Renal pelvis (tissue), 4 donors: ENCODE measurements around the gene F2R. TPM values are rescaled to one million over a fixed set of nuclear protein-coding genes. Genes with fewer than 3 reads are reported as not detected.

Source experiments
- DNase-seq: peaks from one replicate; pipeline ENCODE4 v3.0.0-alpha.2; 2013
- polyA plus RNA-seq, 3 donors: library from polyadenylated mRNA; unstranded; fragments of 120-200 nt; gene quantifications; one replicate each; pipeline ENCODE4 v1.2.1, GENCODE V29; 2013; ENCODE audit not compliant: insufficient read length in 3 of 3

The F2R gene
- polyA plus RNA-seq, 3 donors: 46.5 to 61.8 (median 57.6) TPM

DNA sequence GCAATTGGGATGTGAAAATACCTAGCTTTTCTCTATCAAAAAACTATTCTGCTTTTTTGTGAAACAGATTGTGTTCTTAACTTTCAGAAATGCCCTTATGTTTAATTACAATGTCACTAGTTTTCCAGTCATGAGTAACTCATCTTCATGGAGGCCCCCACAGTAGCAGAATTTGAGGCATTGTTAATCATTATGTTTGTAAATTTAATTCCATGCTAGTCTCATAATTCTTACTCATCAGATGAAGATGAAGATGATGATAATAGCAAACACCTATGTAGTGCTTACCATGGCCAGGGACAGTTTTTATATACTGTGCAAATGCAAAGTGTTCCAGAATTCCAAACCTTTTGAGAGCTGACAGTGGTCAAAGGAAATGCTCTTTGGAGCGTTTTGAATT, 27.7 kb upstream of the F2R start:
- DNase-seq: no peak

DNA sequence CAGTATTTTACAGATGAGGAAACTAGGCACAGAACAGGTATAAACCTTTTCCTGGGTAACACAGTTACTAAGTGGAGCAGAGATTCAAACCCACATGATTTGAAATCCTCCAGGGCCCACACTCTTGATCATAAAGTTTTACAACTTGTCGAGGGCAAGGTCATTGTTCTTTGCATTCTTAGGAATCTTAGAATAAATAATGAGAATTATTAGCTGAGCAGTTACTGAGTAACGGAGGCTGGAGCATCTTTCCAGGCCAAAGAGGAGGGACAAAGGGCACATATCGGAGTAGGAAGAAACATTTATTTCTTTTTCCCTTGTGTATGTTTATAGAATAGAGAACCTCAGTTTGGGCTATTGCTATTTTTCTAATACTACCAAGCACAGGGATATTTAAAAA, 27.1 kb upstream of the F2R start:
- no peak for DNase-seq

DNA sequence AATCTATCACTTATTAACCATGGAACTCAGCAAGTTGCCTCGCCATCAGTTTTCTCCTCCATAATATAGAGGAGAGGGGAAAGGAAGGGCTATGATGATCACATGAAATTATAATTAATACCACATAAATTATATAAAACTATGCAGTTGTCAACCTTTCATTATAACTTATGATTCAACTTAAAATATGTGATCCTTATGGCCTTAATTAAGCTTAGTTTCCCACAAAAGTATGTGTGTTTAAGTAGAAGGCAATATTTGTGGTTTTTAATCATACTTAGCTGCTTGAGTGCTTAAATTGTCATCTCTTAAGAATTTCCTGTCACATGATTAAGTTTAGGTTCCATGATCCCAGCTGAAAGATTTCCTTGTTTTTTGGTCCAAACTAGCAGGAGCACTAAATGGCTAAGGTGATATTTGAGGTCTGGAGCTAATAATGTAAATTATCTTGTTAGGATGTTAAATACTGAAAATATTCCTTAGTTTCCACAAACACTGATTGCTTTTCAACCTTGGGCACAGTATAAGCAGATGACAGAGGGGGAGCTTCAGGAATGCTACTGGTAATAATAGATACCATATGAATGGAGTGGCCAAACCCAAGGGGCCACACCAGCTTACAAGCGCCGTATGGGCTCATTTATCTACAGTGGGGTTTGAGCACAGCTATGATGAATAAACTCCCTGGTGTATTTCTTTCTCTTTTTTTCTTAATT, 26.4 kb upstream of the F2R start:
- DNase-seq: peak; percentile 31

DNA sequence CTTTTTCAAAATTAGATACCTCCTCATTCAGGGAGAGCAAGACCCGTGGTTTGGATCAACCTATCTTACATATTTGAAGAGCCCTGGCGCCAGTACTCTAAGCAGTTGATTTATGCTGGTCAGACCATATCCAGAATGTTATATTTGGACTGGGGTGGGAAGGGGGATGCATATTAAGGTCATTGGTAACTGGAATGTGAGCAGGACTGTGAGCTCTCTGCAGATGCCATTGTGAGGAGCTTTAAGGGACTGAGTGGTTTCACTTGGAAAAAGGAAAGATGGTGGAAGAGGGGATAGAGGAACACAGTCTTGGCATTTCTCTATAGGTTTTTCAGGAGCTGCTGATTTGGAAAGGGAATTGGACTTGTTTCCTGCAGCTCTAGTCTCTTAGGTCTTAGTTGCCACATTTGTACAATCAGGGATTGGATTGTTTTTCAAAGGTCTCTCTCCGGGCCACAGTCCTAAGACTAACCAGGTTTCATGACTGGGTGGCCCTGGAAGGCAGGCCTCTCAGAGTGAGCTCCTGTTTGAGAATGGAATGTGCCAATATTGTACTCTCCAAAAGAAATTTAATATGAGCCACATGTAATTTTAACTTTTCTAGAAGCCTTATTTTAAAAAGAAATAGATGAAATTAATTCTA, 25.8 kb upstream of the F2R start:
- DNase-seq: no peak

DNA sequence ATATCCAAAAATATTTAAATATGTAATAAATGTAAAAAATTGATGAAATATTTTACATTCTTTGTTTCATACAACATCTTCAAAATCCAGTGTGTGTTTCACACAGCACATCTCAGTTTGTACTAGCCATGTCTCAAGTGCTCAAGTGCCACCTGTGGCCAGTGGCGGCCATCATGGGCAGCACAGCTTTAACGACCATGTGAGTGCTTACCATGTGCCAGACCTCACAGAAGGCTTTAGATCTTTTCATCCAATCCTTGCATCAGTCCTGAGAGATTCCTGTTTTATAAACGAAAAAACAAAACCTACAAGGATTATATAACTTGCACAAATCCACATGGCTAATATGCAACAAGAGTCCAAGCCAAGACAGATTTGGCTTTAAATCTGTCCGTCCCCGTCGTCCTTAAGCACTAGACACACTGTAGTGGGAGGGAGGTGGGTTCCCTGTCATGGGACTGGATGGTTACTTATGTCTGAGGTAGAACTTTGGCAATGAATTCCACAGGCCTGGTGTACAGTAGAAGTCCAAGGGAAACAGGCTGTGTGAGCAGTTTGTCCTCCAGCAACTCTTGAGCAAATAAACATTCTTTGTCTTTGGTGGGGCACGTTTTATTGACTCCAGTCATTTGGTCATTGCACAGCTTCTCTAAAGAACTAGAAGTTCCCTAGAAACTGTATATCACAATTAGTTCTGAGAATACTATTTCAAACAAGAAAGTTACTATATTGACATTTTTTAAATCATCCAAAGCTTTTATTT, 25.0 kb upstream of the F2R start:
- no peak for DNase-seq

DNA sequence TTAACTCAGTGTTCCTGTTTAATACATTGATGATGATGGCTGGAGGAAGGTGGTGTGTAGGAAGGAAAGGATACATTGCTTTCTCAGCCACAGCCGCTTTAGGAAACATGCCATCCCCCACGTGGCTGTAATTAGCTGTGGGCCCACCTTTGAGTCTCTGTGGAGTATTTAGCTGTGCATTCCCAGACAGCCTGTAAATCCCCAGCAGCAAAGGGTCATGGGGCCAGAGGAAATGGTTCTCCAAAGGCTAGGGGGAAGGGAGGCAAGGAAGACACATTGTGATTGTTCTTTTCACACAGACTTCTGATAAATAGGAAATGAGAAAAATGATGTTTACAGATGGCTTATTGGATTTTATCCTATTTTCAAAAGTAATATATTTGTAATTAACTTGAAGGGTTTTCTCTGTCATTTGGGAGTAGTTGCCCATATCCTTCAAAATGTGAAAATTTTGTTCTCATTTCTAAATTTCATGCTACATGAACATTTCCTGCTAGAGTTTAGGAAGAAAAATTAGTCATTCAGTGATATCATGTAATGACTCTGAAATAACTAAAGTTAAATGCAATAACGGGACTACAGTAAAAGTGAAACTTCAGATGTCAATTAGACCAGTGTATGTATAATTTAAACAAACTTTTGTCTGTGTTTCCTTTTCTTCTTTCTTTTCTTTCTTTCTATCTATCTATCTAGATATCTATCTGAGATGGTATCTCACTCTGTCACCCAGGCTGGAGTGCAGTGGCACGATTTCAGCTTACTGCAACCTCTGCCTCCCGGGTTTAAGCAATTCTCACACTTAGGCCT, 24.3 kb upstream of the F2R start:
- no peak for DNase-seq

DNA sequence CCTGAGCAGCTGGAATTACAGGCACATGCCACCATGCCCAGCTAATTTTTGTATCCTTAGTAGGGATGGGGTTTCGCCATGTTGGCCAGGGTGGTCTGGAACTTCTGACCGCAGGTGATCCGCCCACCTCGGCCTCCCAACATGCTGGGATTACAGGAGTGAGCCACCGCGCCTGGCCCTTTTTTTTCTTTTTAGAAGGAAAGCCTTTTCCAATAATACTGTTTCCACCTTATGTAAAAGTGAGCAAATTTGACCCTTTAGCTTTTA, 23.7 kb upstream of the F2R start:
- no peak for DNase-seq

DNA sequence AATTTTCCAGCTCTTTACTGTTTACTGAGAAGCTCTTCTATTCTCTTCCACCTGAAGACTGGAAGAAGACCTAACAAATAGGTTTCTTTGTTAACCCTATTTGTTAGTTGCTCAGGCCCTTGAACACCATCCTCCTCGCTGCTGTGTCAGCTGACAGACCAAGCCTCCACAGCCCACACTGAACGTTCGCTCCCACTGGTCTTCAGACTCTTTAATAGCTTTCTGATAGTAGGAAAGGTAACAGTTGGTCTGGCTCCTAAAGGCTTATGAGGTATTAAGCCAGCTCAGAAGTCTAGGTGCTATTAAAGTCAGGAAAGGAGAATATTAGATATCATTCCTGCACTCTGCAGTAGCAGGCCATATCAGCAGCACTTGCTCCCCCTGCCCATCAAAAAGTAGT, 23.3 kb upstream of the F2R start:
- no peak for DNase-seq

DNA sequence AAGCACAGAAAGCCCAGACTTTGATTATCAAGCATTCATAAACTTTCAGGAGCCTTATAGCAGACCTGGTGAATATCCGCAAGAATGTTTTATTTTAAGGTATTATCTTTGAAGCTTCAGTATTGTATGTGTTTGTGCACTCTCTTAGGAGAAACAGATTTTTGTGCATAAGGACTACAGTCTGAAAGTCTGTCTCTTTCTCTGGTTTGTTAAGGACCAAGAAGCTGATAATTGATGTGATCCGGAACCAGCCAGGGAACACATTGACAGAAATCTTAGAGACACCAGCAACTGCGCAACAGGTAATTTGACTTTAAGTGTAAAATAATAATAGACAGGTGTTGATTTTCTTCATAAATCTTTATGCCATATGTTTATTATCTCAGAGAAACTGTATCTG, 22.8 kb upstream of the F2R start:
- DNase-seq: no peak

DNA sequence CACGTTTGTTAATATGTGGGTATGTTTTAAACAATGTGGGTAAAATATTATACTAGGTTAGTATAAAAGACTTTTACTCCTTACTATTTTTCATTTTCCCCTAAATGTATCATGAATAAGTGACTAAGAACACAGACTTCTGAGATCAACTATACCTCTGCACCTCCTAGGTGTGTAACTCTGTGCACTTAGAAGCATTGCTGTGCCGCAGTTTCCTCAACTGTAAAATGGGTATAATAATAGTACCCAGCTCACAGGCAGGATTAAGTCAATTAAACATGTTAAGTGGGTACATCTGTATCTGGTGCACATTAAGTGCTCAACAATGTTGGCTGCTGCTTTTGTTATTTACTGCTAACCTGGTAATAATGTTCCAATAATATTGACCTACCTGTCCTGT, 21.6 kb upstream of the F2R start:
- DNase-seq: no peak

DNA sequence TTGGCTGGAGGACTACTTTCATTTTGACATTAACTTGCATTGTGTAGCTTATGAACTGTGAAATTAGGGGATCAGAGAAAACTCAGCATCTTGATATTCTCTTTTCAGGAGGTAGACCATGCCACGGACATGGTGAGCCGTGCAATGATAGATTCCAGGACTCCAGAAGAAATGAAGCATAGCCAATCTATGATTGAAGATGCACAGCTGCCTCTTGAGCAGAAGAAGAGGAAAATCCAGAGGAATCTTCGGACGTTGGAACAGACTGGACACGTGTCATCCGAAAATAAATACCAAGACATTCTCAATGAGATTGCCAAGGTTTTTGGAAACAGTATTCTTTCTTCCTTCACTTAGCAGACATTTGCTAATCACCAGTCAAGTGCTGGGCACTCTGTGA, 20.6 kb upstream of the F2R start:
- no peak for DNase-seq

DNA sequence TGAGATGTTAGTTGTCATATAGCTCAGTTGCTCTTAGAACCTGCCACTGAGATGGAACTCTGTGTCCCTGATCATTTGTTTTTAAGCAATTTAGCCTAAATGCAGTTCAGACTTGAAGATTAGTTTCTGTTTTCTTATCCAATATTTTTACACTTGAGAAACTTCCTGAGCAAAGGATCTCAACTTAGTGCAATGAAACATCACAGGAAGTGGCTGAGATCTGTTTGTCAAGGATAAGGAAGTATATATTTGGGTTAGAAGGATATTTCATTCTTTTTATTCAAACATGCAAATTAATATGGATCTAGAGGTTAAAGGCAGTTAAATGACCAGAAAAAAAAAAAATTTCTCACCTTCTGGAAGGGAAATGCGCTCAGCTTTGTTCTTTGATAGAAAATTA, 19.7 kb upstream of the F2R start:
- DNase-seq: no peak

DNA sequence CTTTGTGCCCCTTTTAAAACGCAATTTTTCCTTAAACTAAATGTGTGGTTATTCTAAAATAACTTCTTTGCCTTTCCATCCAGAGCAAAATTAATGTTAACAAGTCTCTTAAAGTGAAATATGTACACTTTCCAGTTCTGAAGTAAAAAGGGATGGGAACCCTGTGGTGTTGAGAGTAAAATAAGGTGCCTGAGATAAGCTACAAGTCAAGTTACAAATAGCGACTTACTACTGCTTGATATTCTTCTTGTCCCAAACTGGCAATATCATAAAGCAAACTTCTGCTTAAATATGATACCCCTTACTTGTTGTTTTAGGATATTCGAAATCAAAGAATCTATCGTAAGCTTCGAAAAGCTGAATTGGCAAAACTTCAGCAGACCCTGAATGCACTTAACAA, 18.3 kb upstream of the F2R start:
- DNase-seq: no peak

DNA sequence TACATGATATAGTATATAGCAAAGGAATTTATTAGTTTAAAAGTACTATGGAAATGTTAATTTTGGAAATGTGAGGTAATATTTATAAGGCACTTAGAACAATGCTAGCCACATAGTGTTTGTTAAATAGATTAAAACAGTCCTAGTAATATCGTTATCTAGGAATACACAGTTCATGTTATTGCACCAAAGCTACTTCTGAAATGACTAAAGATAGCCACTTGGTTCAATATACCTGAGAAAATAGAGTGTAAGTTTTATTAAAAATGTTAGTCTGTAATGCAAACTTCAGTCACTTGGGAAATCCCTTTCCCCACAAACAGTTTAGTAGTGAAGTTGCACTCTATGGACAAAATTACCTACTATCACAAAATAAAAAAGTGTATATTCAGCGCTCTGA, 15.4 kb upstream of the F2R start:
- DNase-seq: no peak

DNA sequence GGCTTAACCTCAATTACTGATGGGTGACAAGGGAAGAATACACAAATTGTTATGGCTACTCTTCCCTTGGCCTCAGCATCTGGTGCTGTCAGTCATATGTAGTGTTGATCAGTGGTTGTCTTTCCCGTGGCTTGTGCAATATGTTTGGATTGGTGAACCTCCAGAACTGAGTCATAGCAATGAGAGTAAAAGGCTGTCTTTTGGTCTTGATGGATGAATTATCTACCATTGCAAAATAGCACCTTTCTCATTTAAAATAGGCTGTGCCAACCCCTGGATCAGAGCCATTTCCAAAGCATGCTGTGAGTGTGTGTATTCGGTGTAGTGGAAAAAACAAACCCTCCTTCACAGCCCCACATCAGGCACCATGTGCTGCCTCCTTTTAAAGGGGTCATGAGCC, 14.6 kb upstream of the F2R start:
- no peak for DNase-seq

DNA sequence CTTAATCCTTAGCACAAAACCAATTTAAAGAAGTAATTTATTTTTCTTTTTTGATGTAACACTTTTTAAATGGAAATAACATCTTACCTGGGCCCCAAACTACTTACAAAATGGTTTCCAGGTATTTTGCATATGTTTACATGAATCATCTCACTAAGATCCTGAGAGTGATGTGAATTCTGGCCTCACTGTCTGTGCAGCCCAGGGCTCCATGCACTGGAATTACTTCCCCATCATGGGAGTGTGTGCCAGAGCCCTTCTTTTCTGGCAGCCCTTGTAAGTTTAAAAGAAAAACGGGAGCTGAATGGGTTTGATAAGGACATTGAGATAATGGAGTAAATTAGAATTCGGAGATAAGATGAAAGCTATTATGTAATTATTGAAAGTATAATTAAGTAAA, 12.2 kb upstream of the F2R start:
- DNase-seq: no peak

DNA sequence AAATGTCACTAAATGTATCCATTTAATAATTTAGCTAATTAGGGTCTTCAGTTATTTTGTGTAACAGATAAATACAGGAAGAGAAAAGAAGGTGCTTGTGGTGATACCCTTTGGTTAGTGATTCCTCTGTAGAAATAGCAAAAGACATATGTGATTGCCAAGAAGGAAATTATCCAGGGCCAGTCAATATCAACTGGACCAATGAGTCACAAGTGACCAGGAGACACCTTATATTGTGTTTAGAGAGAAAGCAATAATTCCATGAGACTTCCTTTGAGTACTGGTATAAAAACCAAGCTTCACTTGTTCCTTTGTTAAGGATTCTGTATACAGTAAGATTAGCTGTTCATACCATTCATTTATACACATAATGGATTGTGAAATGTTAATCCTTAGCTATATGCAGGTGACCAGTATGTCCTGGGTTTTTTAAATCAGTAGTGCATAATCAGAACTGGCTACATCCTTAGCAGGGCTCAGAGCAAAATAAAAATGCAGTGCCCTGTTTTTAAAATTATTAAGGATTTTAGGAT, 11.7 kb upstream of the F2R start:
- no peak for DNase-seq

DNA sequence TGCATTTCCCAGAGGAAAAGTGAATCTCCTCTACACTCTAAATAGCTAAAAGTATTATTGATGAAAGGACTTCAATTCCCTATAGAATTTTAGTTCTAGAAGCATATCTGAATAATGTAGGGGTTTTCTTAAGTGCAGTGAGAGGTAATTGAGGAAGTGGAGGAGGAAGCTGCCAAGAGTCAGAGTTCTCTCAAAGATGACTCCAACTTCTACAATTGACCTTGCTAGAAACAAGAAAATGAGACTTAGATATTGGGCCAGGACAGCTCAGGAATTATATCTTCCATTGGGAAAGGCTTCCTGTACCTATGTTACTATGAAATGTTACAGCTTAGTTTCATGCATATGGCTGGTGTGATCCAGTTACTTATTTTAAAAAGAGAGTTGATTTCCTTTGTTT, 10.4 kb upstream of the F2R start:
- DNase-seq: no peak

DNA sequence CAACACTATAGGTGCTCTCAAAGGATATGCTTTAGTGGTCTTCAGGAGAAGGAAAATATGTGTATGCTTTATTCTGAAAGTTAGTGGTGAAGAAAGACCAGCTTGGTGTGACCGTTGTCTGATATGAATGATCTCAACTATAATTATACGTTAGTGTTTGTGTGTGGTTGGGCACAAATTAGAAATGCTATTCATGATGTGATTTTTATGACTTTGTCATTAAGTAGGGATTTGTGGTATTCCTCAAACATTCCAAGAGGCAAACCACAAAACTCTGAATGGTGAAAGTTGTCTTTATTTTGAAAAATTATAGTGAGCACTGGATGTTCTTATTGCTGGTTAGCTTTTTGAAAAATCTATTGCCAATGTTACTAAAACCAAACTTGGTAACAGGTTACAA, 6.2 kb upstream of the F2R start:
- DNase-seq: no peak

DNA sequence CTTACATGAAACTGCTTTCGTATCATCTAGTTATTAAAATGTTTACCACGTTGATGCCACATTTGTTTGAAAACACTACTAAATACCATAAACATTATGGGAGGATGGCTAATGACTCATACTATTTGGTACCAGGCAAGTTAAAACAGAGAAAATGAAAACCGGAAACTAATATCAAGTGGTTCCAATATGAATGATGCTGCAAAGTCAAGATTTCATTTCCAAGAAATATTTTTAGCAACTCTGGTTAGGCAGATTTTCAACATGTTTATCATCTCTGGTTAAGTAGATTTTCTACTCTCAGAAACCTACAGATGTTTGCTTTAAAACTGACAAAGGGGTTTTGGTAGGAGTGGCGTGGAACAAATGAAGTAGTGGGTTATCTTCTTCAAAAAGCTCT, 4.9 kb upstream of the F2R start:
- no peak for DNase-seq

DNA sequence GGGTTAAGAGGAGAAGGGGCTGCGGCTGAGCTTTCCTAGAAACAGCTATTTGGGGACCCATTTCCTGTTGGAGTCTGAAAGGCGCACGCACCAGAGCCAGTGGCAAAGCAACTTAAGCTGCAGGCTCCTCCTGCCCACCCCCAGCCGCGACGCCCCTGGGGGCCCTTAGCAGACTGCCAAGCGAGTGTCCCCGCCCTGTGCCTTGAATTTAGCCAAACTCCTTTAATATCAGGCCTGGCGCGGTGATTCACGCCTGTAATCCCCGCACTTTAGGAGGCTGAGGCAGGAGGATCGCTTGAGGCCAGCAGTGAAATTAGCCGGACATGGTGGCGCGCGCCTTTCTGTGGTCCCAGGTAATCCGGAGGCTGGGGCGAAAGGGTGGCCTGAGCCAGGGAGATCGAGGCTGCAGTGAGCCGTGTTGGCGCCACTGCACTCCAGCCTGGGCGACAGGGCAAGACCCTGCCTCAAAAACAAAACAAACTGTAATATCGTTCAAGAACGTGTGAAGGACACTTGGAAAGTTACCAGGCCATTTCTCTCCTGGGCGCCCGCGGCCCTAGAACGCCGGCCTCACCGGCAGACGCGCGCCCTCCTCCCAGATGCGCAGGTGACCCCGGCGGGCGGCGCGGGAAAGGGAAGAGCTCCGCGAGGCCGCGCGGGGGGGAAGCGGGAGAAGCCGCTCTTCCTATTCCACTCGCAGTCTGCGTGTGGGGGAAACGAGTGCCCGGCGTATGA, 1.0 kb upstream of the F2R start:
- DNase-seq: peak; percentile 42

DNA sequence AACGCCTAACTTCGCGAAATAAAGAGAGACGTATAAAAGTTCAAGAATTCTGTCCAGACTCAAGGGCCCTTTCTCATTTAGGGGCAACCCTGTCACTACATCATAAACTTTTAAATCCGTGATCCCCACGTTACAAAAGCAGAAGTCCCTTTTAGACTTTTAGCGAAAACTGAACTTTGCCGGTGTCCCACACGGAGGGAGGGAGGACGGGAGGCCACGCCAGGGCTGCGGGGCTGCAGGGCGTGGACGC, 515 bp upstream of the F2R start:
- DNase-seq: no peak
